HG02852 (cell line): ENCODE measurements around the gene DUSP19.
"Not testable (repeated sequence)": the region's sequence is repeated elsewhere in the genome, so short reads cannot be mapped to it uniquely, and the experiment has no call there.

Experiments used
- ATAC-seq: cut with Tn5 transposase; IDR thresholded peaks from one replicate; pipeline ENCODE4 v1.9.1; 2021; ENCODE audit warnings: mild to moderate bottlenecking, moderate library complexity; ENCODE audit not compliant: unreplicated experiment

The DUSP19 gene, protein sequence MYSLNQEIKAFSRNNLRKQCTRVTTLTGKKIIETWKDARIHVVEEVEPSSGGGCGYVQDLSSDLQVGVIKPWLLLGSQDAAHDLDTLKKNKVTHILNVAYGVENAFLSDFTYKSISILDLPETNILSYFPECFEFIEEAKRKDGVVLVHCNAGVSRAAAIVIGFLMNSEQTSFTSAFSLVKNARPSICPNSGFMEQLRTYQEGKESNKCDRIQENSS

DNA sequence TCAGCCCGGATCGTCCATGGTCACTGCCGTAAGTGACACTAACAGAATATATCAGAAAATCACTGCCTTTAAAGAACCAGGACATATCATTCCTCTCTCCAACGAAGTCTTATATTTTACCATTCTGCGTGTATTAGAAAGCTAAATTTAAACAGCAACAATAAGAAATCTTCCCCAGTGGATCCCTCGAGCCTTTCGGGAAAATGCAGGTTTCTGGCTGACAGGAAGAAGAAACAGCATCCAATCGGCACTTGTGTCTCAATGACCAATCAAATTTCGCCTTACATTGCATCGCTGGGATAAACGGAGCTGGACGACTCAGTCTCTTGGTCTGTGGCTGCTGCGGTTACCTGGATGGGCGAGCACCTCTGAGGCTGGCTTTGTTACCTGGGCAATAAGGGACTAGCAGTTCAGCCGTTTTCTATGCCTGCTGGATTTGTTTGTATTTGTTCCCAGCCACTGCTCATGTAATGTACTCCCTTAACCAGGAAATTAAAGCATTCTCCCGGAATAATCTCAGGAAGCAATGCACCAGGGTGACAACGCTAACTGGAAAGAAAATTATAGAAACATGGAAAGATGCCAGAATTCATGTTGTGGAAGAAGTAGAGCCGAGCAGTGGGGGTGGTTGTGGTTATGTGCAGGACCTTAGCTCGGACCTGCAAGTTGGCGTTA, at the start of gene DUSP19:
Gene DUSP19 (plus strand): TSS at position 284 of the 675 bp plus-strand sequence. CDS start 187 bp downstream, at position 471.
- ATAC-seq, result peak; percentile 93

DNA sequence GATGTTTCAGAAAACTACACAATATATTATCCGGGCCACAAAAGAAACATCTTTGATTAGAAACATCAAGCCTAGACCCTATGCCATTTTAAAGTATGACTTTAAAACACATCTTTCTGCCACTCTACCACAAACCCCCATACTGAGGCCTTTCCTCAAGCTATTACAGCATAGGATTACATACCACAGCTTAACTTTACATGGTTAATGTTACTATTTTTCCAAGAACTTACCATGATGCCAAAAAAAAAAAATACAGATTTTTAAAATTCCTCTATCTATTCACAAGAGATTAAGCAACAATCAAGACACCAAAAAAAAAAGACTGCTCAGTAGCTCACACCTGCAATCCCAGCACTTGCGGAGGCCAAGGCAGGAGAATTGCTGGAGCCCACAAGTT, 49.3 kb upstream of the DUSP19 start:
- ATAC-seq, result no peak

DNA sequence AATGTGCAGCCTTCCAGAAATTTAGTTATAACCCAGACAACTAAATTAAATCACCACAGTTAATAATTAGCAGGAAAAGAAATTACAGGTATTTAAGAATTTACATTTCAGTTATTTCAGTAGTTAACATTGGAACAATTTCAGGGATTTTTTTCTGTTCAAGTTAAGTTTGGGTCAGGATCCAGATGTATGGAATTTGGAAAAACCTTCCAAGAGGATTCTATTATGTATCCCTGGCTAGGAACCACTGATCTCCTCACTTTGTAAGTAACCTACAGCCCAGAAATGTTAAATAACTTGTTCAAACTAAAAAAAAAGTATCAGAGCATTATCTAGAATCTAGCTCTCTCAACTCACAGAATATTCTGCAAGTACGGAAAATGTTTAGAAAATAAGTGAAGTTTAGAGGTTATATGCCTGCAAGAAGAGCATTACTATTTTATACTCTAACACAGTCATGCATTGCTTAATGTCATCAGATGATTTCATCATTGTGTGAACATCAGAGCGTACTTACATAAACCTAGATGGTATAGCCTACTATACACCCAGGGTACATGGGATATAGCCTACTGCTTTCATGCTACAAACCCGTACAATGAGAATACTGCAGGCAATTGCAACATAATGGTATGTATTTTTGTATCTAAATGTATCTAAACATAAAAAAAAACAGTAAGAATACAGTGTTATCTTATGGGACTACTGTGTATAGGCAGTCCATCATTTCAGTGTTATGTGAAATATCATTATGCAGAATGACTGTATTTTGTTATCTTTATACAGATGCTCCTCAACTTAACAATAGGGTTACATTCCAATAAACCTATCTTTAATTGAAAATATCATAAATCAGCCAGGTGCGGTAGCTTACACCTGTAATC, 46.4 kb upstream of the DUSP19 start:
- no peak for ATAC-seq

DNA sequence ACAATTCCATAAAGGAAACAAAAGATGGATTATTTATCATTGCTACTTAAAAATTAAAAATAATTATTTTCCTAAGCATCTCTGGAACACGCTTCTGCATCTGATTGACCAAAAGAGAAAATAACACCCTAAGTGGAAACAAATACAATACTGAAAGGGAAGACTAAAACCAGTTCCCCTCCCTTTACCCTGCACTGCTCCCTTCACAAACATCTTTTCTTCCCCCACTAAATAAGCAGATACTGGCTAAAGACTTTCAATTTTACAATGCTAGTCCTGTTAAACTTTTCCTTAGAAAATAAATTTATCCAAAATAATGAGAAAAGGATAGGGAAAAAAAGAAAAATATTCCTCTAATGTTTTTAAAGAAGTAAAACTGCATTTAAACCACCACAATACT, 44.6 kb upstream of the DUSP19 start:
- no peak for ATAC-seq

DNA sequence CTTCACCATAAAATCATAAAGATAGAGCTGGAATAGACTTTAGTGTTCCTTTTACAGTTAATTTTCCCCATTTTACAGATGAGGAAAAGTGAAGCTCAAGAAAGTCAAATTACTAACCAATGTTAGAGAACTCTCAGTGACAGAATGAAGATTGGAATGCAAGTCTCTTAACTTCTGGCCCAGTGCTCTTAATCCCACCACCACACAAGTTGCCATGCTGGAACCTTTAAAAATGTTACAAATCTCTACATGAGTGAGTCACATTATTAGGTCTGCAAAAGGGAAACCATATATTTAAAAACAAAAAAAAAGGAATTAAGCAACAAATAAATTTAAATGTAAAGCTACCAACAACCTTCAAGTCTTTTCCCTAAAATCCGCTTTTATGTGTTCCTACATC, 43.7 kb upstream of the DUSP19 start:
- no peak for ATAC-seq

DNA sequence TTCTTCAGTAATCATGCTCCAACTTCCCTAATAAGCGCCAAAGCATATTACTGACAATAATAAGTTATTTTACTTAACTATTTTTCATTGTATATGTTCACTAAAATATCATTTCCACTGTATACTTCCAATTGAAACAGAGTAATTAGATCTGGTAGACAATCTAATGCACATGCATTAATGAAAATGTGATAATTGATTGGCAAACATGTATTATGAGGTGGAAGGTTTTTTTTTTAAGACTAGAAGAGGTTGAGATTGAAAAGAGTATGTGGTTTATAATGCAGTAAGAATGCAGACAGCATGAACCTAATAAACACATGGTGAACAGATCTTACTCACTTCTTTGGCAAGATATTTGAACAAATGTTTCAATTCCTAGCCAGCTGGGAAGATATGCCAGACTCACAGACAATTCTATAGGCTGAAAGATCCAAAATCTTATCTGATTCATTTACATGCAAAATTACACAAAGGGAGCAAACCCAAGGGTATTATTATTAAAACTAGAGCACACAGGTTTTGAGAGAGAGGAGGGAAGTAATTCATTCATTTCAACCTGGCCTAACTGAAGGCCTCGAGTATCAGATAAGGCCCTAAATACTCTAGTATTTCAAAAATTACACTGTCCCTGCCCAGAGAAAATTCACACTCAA, 43.1 kb upstream of the DUSP19 start:
- ATAC-seq, result no peak

DNA sequence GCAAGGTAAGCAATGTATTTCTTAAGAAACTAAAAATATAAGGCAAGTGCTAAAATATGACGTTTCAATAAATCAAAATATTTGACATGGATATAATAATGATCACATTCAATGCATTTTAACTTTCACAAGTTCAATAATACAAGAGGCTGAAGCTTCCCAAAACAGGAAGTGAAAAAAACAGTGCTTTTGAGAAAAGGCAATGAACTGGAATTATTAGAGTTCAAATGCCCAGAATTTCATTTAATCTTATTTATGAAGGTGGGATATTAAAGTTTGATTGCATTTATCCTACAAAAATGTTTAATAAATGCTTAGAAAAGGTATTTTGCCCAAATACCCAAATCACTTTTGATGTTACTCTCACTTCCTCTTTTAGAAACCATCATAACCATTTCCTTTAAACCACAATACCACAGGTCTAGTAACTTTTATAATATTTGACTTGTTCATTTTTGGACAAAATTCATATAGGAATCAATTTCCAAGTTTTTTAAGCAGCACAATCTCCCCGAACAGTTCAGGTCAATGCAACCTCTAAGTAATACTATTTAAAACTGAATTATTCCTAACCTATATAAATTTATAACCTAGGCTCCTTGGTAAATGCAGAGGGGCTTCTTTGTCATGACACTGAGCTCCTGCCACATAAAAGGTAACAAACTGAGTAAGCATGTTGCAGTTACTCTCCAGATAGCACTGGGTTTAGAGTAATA, 42.4 kb upstream of the DUSP19 start:
- ATAC-seq, result peak; percentile 43

DNA sequence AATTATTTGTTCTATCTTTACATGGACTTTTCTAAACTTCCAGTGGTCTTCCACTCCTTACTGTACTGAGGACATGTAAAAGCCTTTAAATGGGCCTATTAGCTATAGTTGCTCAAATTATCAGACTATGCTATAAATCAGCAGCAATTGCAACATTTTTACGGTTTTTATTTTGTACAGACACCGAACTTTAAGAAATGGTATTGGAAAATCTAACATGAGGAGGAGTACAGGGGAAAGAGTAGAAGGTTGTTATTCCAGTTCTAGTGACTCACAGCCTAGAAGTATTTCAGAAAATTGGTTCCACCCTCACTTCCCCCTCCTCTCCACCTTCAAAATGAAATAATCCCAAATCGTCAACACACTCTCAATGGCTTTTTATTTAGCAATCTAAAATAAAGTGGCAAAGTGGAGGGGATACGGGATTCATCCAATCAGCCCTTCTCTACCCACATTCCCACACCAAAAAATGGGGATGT, 41.4 kb upstream of the DUSP19 start:
- no peak for ATAC-seq

DNA sequence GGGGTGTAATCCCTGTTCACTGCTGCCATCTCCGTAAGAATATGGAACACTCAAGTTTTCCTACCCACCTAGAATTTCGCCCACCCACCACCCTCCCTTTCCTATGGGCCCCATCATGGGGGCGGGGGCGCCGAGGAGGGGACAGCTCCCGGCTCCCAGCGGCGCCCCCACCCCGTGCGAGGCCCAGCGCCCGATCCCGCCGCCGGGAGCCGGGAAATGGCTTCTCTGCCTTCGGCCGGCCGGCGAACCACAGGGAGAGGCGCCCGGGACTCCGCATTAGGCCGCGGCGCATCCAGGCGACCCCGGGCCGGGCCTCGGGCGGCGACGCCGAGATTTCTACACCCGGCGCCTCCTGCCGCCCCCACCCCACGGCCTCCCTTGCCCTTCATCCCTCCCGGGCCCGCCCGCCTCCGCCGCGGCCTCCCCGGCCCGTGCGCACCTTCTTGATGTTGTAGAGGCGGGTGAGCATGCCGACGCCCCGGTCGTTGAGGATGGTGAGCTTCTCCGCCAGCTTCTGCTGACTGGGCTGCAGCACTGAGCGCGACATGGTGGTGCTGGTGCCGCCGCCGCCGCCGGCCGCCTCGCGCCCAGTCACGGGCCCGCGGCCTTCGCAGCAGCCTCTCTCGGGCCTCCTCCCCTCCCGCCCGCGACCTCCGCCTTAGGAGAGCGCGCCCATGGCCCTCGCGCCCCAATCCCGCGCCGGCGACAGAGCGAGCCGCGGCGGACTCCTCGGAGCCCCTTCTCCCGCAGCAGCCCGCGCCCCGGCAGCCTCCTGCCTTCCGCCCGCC, 40.8 kb upstream of the DUSP19 start:
- ATAC-seq, result peak; percentile 36

DNA sequence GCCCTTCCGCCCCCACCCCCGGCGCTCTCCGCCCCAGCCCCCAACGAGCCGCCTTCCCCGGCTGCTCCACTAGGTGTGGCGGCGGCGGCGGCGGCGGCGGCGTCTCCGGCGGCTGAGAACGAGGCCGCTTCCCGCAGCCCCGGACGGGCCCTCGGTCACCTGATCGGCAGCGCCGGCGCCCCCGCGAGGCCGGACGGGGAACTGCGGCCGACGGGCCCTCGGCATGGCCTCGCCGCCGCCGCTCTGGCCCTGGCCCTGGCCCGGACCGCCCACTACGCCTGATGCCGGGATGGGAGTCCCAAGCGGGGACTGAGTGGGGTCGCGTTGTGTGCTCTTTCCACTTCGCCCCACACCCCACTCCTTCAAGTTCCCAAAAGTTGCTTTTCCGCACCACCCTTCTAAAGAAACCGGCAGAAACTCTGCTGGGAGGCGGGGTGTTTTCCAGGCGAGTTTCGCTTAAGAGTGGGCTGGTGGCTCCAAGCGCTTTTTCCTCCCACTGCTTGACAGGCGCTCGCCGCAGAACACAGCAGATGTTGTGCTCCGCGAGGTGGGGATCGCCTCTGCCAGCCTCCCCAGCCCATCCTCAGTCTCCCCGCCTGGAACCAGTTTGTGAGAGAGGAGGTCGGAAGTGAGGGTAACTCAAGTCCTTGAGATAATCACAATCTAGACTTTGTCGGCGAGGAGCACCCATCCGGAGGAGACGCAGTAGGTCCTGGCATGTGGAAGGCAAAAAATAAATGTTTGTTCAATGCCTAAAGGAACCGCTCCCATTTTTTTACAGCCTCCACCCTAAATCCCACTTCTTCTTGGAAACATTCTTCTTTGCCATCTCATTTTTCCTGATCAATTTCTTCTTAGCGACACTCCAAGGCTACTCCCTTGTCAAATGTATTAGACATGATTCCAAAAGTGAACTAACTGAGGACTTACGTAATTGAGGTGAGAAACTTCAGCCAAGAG, 39.9 kb upstream of the DUSP19 start, which contains the start of gene NCKAP1:
Gene NCKAP1 (minus strand): TSS at position 117 of the 960 bp plus-strand sequence. CDS start 358 bp downstream, outside the sequence.
- ATAC-seq, result peak; percentile 75

DNA sequence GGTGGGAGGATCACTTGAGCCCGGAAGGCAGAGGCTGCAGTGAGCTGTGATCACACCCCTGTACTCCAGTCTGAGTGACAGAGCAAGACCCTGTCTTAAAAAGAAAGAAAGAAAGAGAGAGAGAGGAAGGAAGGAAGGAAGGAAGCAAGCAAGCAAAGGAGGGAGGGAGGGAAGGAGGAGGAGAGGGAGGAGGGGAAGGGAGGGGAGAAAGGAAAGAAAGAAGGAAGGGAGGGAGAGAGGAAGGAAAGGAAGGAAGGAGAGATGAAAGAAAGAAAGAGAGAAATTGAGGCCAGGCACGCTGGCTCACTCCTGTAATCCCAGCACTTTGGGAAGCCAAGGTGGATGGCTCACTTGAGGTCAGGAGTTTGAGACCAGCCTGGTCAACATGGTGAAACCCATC, 37.9 kb upstream of the DUSP19 start:
- no peak for ATAC-seq

DNA sequence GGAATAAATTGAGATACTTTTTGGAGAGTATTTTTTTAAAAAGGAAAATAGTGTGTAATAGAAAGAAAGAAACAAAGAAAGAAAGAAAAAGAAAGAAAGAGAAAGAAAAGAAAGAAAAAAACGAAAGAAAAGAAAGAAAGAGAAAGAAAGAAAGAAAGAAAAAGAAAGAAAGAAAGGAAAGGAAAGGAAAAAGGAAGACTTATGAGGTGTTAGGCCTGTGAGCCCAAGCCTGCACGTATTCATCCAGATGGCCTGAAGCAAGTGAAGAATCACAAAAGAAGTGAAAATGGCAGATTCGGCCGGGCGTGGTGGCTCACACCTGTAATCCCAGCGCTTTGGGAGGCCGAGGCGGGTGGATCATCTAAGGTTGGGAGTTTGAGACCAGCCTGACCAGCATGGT, 35.0 kb upstream of the DUSP19 start:
- not testable (repeated sequence) for ATAC-seq

DNA sequence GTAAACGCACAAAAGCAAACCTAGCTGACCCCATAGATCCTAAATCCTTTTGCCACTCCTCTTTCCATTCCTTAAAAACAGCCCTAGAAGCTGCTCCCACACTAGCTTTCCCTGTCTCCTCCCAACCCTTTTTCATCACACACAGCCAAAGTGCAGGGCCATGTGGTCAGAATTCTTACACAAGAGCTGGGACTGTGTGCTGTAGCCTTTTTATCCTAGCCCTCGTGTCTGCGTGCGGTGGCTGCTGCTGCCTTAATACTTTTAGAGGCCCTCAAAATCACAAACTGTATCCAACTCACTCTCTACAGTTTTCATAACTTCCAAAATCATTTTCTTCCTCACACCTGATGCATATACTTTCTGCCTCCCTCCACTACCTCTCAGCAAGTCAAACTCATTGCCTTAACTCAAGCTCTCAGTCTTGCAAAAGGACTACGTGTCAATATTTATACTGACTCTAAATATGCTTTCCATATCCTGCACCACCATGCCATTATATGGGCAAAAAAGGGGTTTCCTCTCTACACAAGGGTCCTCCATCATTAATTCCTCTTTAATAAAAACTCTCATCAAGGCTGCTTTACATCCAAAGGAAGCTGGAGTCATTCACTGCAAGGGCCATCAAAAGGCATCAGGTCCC, 30.9 kb upstream of the DUSP19 start:
- not testable (repeated sequence) for ATAC-seq

DNA sequence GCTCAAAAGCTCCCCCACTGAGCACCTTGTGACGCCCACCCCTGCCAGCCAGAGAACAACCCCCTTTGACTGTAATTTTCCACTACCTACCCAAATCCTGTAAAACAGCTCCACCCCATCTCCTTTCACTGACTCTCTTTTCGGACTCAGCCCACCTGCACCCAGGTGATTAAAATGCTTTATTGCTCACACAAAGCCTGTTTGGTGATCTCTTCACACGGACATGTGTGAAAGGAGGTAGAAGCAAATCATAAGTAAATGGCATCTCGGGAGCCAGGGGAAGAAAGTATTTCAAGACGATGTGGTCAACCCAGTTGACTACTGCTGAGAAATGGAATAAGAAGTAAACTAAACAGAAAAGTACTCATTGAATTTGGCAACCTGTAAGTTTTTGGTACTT, 29.1 kb upstream of the DUSP19 start:
- no peak for ATAC-seq

DNA sequence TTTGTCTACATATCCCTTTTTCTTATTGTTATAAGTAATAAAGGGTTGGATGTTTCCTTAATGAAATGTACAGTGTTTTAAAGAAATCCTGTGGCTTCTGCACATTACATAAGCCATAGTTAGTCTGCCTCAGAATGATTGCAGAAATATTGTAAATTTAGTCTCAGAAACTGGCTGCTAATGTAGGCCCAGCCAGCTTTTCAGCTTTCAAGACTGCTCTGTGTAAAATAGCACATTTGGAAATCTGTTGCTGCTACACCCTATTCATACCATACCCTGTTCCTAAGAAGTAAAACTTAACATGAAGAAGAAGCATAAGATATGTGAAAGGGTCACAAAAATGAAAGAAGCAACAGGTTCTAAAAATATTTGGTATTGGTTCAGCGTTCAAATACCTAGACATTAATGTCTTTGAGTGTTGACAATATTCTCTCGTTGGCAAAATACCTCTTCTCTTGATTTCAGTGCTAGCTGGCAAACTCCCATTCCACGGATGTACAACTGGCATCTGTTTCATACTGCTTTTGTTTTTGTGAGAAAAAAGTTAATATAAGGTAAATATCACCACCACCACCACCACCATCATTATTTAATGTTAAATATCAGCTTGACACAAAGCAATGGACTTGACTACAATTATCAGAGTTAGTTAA, 21.1 kb upstream of the DUSP19 start:
- peak; percentile 49 for ATAC-seq

DNA sequence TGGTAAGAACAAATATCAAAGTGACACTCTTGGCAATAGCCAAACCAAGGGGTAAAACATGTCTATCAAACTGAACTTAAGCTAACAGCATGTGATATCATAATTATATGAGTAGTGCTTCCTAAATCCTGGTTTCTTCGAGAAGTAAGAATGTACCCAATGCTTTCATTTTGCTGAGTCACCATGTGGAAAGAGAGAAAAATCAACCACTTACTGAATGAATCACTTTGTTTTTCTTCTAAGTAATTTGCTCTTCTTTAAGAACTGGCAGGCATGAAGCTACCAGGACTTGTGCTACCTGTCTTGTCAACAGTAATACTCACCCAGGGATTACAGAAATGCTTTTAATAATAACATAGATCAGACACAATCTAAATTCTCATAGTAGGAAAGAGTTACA, 19.0 kb upstream of the DUSP19 start:
- ATAC-seq, result no peak

DNA sequence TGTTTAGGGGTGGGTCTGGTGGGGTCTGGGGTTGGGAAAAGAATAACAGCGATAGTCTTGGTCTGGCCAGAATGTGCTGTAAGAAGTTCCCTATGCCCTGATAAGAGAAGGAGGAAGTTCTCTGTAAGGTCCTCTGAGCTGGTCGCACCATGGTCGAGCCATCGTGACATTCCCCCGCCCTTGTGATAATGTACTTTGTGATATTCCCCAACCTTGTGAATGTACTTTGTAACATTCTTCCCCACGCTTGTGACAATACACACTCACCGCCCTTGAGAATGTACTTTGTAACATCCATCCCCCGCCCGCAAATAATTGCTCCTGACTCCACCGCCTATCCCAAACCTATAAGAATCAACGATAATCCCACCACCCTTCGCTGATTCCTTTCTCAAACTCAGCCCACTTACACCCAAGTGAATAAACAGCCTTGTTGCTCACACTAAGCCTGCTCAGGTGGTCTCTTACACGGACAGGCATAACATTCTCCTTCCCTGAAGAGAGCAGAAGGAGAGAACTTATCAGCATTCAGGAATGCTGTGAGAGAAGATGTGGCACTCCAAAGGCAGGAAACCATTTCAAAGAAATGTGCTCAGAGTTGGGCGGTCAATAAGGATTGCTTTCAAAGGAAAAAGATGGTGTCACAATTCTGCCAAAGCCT, 17.8 kb upstream of the DUSP19 start:
- ATAC-seq, result no peak
